NCI-H524 (cell line): ENCODE data around the gene ZFP62.
"Not testable (repeated sequence)": the region's sequence is repeated elsewhere in the genome, so short reads cannot be mapped to it uniquely, and the experiment has no call there.

Experiments used
- DNase-seq, 2 experiments: peaks; one replicate each; lab custom pipeline; 2025; lab: John Stamatoyannopoulos, UW

The ZFP62 gene

DNA sequence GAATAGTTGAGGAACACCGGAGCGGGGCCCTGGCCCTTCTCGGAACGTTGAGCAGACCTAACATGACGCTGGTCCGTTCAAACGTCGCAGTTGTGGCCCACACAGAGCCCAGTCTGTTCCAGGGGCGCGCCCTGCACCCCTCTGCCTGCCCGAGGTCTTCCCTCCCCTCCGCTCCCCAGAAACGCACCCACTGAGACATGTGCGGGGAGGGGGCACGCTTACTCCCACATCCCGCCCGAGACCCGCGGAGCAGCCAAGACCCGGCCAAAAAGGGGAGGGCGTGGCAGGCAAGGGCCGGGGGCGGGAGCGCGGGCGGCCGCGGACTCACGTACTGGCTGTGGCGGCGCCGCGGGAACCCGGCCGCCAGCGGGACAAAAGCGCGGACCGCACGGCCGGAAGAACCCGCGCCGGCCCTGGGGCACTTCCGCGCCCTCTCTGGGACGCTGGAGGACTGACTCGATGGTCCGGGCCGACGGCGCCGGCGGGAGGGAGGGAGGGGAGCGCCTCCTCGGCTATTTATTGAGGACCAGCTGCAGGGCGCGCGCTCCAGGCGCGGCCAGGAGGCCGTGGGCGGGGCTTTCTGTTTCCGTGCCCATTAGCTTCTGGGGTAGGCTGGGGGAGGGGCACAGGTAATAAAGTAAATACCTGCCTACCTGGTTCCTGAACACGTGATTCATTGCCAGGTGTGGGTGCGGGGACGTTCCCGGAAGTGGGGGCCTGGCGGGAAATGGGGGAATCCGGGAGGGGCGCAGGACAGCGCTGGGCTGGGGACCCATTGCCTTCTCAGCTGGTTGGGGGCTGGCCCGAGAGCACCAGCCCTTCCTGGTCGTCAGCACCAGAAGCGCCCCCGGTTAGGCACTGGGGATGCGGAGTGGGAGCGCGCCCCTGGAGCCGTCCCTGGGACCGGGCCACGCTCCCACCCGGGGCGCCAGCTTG, at the start of gene ZFP62:
Gene ZFP62 (minus strand): TSS at position 390 of the 936 bp plus-strand sequence. CDS start 57 bp downstream, at position 333.
- peak; percentile 65 to 90 for DNase-seq

DNA sequence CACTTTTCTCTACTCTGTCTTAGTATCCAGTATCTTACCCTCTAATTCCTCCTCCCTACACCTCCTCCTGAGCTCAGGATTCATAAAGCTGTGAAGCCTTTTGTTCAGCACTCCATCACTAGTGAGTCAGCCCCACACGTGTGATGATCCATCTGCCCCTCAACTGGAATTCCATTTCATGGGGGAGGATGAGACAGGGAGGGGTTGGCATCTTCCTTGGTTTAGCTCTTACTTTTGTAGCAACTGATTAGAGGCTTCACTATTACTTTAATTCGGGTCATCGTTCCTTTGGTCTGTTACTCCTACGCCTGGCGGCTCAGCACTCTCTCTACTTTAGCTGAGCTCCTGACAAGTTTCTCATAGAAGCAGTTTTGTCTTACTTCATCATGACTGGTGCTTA, 49.7 kb upstream of the ZFP62 start:
- DNase-seq: peak in 1 of 2 experiments; percentile 1

DNA sequence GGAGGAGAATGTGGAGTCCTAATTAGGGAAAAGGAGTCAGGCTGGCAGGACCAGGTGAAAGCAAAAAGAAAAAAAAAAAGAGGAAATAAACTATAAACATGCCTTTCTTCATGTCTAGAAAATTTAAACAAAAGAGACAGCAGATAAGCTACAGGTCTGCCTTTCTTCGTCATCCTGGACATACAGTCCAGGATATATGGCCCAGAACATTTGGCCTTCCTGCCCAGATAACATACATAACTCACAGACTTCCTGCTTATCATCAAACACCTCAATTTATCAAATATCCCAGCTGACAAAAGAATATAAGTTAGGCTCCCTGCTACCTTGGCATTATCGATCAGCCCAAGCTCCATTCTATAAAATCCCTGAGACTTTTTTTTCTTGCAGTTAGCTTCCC, 49.1 kb upstream of the ZFP62 start:
- no peak for DNase-seq

DNA sequence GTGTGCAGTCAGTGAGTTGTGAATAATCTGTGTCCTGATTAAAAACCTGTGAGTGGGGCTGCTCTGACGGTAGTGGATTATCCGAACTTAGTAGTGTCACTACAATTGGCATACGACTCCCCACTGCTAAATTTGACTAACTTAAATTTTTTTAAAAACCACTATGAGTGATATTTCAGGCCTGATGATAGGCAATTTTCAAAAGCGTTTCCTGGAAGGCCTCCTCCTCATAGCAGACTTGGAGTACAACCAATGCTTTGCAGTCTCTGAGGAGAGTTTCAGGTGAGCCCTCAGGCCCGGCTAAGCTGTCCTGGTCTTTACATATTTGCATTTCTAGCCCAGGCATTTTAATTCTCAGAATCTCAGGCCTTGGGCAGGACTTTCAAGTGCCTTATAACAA, 48.7 kb upstream of the ZFP62 start:
- no peak for DNase-seq

DNA sequence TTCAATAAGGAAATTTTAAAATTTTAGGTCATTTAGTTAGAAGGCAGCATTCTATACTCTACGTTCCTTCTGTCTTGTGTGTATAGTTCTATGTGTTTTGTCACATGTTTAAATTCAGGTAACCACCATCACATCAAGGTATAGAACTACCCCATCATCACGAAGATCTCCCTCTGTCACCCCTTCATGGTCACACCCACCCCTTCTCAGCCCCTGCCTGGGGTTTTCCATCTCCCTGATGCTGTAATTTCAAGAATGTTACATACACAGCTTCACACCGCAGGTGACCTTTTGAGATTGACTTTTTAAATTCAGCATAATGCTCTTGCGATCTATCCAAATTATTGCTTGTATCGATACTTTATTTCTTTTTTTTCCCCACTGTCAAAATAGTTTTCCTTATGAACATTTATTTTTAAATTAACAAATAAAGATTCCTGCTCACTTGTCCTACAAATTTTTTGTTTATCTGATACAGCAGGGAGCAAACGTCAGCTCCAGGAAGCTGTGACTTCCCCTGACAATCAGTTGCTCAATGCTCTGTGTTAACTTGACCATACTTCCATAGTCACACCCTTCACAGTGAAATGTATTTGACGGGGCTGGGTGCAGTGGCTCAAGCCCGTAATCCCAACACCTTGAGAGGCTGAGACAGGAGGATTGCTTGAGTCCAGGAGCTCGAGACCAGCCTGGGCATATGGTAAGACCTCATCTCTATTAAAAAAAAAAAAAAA, 48.1 kb upstream of the ZFP62 start:
- no peak for DNase-seq

DNA sequence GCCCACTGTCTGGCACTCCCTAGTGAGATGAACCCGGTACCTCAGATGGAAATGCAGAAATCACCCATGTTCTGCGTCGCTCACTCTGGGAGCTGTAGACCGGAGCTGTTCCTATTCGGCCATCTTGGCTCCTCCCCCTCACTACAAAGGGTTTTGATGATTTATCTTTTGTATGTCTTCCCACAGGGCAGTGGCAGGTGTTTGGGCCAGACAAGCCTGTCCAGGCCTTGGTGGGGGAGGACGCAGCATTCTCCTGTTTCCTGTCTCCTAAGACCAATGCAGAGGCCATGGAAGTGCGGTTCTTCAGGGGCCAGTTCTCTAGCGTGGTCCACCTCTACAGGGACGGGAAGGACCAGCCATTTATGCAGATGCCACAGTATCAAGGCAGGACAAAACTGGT, 47.3 kb upstream of the ZFP62 start:
- no peak for DNase-seq

DNA sequence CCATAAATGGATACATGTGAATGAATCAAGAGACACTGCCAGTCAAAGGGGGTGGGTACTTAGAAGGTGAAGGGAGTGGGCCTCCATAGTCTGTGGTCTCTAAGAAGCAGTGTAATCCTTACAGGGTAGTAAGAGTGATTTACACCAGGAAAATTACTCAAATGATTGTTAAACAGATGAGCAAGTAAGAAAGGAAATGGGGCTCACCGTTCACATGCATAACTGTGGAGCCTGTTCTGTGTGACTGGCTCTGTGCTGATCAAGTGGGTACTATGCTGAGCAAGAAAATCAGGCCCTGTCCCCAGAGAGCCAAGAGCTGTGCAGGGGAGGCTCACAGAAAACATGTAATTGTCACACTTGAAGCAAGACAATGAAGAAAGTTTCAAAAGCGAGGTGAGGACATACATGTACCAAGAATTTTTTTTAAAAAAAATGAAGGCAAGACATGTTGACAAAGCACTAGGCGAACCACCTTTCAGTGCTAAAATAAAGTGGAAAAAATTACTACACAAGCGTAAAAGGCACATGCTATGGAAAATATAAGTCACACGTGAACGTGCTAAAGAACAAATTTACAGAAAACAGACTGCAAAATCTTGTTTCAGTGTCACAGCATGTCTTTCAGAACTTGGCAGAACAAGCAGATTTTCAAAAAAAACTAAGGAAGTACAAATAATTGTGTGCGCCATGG, 40.4 kb upstream of the ZFP62 start:
- no peak for DNase-seq

DNA sequence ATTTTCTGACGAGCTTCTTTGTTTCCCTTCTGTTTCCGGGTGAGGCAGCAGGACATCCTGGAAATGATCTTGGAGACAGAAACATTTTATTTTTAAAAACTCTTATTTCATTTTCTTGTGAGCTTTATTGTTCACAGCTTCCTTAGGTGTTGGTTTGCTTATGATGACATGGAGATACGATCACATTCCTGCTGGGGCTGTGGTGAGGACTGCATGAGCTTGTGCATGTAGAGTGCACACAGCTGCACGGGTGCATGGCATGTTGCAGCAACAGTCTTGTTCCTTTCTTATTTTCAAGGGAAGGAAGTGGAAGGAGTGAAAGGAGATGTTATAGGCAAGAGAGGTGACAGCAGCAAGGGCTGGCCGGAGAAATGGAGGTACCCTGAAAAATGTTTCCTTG, 39.1 kb upstream of the ZFP62 start:
- DNase-seq: no peak

DNA sequence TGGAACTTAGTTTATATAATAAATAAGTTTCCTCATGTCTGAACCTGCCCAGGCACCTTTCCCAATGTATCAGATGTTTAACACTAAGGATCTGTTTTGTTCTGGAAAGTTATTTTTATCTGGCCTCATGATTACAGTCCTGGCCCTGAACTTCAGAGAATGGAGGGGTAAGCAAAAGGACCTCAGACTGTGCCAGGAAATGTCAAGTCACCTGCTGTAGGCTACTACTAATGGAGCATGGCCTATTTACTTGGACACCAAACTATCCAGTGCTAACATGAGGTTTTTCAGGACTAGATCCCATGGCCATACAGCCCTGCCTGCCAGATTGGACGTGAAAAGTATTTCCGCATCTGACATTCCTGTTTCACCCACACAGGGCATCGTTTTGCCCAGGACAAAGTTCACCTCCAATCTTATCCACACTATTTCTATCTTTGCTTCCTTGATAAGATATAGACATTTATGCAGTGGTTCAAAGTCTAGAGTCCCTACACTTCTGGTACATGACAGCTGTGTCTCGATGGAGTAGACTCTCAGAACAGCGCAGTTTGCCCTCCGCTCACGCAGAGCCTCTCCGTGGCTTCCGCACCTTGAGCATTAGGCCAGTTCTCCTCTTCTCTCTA, 37.7 kb upstream of the ZFP62 start, which contains the start of gene BTNL8:
Gene BTNL8 (plus strand): TSS at position 539 of the 626 bp plus-strand sequence. CDS start 152 bp downstream, outside the sequence.
- no peak for DNase-seq

DNA sequence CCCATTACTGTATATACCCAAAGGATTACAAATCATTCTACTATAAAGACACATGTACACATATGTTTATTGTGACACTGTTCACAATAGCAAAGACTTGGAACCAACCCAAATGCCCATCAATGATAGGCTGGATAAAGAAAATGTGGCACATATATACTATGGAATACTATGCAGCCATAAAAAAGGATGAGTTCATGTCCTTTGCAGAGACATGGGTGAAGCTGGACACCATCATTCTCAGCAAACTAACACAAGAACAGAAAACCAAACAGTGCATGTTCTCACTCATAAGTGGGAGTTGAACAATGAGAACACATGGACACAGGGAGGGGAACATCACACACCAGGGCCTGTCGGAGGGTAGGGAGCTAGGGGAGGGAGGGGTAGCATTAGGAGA, 34.3 kb upstream of the ZFP62 start:
- DNase-seq: not testable (repeated sequence)

DNA sequence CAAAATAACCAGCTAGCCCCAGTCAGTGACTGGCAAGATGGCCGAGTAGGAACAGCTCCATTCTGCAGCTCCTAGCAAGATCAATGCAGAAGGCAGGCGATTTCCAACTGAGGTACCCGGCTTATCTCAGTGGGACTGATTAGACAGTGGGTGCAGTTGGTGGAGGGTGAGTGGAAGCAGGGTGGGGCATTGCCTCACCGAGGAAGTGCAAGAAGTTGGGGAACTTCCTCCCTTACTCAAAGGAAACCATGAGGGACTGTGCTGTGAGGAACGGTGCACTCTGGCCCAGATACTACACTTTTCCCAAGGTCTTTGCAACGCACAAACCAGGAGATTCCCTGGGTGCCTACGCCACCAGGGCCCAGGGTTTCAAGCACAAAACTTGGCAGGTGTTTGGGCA, 28.3 kb upstream of the ZFP62 start:
- no peak for DNase-seq

DNA sequence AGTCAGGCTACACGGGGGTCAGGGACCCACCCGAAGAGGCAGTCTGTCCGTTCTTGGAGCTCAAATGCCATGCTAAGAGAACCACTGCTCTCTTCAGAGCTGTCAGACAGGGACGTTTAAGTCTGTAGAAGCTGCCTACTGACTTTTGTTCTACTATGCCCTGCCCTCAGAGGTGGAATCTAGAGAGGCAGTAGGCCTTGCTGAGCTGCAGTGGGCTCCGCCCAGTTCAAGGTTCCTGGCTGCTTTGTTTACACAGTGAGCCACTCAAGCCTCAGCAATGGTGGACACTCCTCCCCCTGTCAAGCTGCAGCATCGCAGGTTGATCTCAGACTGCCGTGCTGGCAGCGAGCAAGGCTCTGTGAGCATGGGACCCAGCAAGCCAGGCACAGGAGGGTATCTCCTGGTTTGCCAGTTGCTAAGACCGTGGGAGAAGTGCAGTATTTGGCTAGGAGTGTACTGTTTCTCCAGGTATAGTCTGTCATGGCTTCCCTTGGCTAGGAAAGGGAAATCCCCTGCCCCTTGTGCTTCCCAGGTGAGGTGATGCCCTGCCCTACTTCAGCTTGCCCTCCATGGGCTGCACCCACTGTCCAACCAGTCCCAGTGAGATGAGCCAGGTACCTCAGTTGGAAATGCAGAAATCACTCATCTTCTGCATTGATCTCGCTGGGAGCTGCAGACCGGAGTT, 24.9 kb upstream of the ZFP62 start:
- DNase-seq: not testable (repeated sequence)

DNA sequence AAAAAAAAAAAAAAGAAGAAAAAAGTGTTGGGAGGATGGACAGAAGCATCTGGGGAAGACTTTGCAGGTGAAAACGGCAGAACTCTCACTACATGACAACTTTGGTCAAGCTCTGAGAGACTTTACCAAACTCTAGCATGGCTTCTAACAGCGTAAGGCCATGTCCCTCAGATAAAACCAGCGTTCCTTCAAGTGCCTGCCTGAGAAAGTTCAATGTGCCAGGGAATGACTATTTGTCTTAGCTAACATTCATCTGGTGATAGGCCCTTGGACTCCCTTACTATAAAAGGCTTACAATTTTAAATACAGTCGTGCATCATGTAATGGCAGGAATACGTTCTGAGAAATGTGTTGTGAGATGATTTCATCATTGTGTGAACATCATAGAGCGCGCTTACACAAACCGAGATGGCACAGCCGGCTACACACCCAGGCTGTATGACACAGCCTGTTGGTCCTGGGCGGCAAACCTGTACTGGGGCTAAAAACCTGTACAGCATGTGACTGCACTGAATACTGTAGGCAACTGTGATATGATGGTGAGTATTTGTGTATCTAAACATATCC, 14.9 kb upstream of the ZFP62 start:
- no peak for DNase-seq

DNA sequence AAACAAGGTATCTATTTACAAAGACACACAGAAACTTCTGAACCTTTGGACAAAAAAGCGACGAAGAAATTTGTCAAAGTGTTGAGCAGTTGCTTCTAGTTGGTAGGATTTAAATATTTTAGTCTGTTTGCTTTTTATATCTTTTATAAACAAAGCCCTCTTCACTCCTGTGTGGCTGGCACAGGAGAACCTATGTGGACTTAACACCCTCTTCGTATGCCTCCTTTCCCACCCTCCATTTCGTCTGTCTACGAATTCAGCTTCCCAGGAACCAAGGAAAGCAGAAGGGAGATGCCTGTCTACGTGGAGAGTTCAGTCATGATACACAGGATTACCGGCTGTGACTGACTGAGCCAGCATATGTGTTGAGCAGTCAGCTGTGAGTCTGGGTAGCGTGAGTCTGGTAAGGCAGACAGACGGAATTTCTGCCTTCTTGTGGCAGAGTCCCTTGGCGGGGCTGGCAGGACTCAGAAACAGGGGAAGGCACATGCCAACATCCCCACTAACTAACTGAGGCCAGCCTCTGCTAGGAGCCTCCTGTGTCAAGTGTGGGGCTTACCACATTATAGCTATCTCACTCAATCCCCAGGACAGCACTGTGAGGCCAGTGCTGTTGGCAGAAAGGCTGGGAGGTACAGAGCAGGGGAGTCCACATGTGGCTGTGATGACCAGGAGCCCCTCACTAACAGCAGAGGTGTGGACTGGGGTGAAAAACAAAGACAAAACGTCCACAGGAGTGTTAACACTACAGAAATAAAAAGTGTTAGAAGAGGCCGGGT, 13.9 kb upstream of the ZFP62 start:
- no peak for DNase-seq

DNA sequence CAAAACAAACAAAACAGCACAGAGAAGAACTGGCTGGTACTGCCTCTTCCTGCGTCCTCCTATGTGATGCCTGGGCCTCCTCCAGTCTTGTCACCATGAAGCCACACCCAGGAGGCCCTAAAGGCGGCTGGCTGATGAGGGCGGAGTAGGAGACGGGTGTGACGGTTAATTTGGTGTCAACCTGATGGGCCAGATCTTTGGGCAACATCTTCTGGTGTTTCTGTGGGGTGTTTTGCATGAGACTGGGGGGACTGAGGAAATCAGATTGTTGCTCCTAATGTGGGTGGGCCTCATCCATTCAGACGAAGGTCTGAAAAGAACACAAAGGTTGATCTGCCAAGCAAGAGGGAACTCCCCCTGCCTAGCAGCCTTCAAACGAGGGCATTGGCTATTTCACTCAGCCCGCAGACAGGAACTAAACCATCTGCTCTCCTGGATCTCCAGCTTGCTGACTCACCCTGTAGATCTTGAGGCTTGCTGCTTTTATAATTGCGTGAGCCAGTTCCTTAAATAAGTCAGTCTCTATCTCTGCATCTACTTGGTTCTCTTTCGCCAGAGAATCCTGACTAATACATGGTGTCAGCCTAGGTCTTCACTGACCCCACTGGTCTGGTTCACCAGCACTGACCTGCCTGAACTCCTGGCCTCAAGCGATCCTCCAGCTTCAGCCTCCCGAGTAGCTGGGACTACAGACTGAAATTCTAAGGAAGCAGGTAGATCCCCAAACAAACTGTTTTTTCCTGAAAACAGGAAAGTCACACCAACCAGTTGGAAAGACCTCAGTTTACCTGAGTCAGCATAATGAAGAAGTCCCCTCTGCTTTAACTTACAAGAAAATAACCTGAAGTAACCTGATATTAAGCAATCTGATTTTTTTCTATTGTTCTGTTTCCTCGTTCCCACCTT, 12.8 kb upstream of the ZFP62 start:
- no peak for DNase-seq

DNA sequence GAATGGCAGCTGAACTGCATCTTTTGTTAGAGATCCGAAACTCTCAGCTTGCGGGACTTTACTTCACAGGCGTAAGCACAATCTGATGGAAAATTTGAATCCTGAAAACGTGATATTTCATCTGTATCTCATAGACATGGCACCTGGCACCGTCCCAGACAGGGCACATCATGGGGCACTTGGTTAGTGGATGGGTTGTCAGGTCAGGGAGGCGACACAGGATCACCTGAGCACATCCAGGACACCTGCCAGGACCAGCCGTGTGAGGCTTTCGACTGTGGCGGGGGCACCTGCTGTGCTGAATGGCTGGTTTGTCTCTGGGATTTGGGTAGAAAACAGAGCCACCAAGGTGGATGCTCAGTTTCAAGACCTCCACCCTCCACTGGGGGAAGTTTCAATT, 11.3 kb upstream of the ZFP62 start:
- no peak for DNase-seq

DNA sequence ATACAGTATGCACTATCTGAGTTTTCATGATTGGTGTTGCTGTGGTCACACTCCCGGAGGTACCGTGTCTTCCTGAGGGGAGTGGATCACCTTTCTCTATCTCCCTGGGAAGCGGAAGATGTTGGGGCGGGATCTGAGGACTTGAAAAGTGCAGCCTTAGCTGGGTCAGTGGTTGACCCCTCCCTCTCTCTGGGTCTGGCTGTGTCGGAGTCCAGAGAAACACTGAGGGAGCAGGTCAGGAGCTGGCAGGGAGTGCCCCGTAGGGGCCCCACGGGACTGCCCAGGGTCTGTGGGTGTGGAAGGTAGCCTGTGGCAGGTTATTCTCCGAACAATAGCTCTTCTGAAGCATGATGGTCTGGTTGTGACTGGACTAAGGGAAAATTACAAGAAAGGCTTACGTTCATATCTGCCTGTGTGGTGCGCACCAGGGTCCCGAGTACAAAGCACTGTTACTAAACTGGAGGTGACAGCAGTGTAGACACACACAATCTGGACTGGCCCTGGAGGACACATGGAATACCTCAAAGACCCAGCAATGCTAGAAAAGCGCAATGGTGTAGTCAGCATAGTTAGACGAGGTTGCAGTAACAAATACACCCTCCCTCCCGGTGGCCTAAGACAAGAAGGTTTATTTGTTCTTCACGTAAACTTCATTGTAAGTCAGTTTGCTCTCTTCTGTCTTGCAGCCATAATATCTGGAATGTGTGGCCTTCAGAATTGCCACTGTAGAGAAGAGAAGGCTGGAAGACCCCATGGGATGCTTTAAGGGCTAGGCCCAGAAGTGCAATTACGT, 9.4 kb upstream of the ZFP62 start:
- no peak for DNase-seq

DNA sequence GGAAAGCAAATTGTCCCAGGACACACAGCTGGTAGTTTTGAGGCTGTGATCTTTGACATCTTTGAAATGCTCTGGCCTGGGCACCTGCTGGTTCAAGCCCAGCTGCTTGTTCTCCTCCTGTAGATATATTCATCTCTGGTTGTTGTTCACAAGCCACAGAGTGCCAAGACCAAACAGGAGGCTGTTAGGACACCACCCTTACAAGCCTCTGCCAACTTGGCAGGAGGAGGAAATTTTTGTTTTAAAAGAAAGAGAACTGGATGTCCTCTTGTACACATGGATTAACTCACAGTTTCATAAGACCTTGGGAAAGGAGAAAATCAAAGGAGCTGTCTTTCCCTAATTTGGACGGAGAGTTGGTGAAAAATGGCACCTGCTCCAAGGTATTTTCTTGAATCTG, 8.5 kb upstream of the ZFP62 start:
- no peak for DNase-seq
